MV-4-11 (cell line): Measurements from ENCODE around the gene TMEM250.

Experiments used
- DNase-seq: peaks from one replicate; lab custom pipeline; 2025; lab: John Stamatoyannopoulos, UW

TMEM250 gene

GRCh38 chr9:136147890-136148714 is 29.4 kb upstream of the TMEM250 start:
- no peak for DNase-seq

- no peak for DNase-seq
Measured at GRCh38 chr9:136147038-136147889, 28.6 kb upstream of the TMEM250 start.

GRCh38 chr9:136146126-136147037 is 27.7 kb upstream of the TMEM250 start:
- no peak for DNase-seq

- DNase-seq, result no peak
Measured at GRCh38 chr9:136145580-136145979, 26.9 kb upstream of the TMEM250 start.

GRCh38 chr9:136144450-136144849 is 25.8 kb upstream of the TMEM250 start:
- DNase-seq, result no peak

GRCh38 chr9:136143215-136144001 is 24.7 kb upstream of the TMEM250 start:
- no peak for DNase-seq

- no peak for DNase-seq
Measured at GRCh38 chr9:136142859-136143214, 24.2 kb upstream of the TMEM250 start.

GRCh38 chr9:136142414-136142796 is 23.7 kb upstream of the TMEM250 start:
- DNase-seq, result no peak

GRCh38 chr9:136141682-136142413 is 23.2 kb upstream of the TMEM250 start:
- DNase-seq, result no peak

- DNase-seq, result no peak
Measured at GRCh38 chr9:136140966-136141365, 22.3 kb upstream of the TMEM250 start.

- DNase-seq, result no peak
Measured at GRCh38 chr9:136140046-136140445, 21.4 kb upstream of the TMEM250 start.

- DNase-seq, result no peak
Measured at GRCh38 chr9:136138566-136138965, 19.9 kb upstream of the TMEM250 start.

GRCh38 chr9:136137321-136138265 is 18.9 kb upstream of the TMEM250 start:
- no peak for DNase-seq

GRCh38 chr9:136136127-136136925 is 17.7 kb upstream of the TMEM250 start:
- no peak for DNase-seq

- DNase-seq, result no peak
Measured at GRCh38 chr9:136135326-136136126, 16.9 kb upstream of the TMEM250 start.

- DNase-seq, result no peak
Measured at GRCh38 chr9:136133959-136134484, 15.3 kb upstream of the TMEM250 start.

GRCh38 chr9:136133191-136133958 is 14.7 kb upstream of the TMEM250 start:
- no peak for DNase-seq
